SK-N-SH treated with all-trans-retinoic acid at 6 μM for 48 hours (cell line): ENCODE measurements around the gene ZNF8.

Experiments
- ATAC-seq: fragments of 200-7000 bp; cut with Tn5 transposase; 3 replicates; pipeline ENCODE4 v1.9.1; 2020; ENCODE audit warnings: mild to moderate bottlenecking, moderate library complexity
- ARNTL ChIP-seq: fragments of 450-650 bp; formaldehyde crosslinking; IDR thresholded peaks from 2 replicates; pipeline ENCODE4 v1.5.0; 2020; ENCODE audit warnings: low read depth, mild to moderate bottlenecking, moderate library complexity, borderline replicate concordance
- BACH2 ChIP-seq: fragments of 250-450 bp; sonication (Bioruptor Pico); IDR thresholded peaks from 2 replicates; pipeline ENCODE4 v1.9.0; 2021; ENCODE audit warnings: mild to moderate bottlenecking, borderline replicate concordance
- CSDC2 ChIP-seq: fragments of 250-450 bp; sonication (Bioruptor Pico); IDR thresholded peaks from 2 replicates; pipeline ENCODE4 v1.5.0; 2020; ENCODE audit warnings: mild to moderate bottlenecking, moderate library complexity
- ESRRG ChIP-seq: fragments of 250-450 bp; sonication (Bioruptor Pico); IDR thresholded peaks from 2 replicates; pipeline ENCODE4 v1.6.1; 2021; ENCODE audit warnings: mild to moderate bottlenecking
- GLIS3 ChIP-seq: fragments of 250-450 bp; sonication (Bioruptor Pico); IDR thresholded peaks from 2 replicates; pipeline ENCODE4 v1.5.0; 2020; ENCODE audit warnings: mild to moderate bottlenecking, moderate library complexity
- ISL1 ChIP-seq: fragments of 250-450 bp; sonication (Bioruptor Pico); IDR thresholded peaks from 2 replicates; pipeline ENCODE4 v2.1.2; 2022; ENCODE audit warnings: mild to moderate bottlenecking, moderate library complexity
- OSR1 ChIP-seq: fragments of 250-450 bp; sonication (Bioruptor Pico); IDR thresholded peaks from 2 replicates; pipeline ENCODE4 v1.8.0; 2022; ENCODE audit warnings: moderate library complexity, mild to moderate bottlenecking, inconsistent platforms
- PATZ1 ChIP-seq: fragments of 250-450 bp; sonication (Bioruptor Pico); IDR thresholded peaks from 2 replicates; pipeline ENCODE4 v1.8.0; 2020; ENCODE audit warnings: mild to moderate bottlenecking, moderate library complexity, borderline replicate concordance
- POU6F1 ChIP-seq: fragments of 250-450 bp; sonication (Bioruptor Pico); IDR thresholded peaks from 2 replicates; pipeline ENCODE4 v1.8.0; 2021; ENCODE audit warnings: low read depth, mild to moderate bottlenecking, moderate library complexity, borderline replicate concordance
- PPARA ChIP-seq: fragments of 250-450 bp; sonication (Bioruptor Pico); IDR thresholded peaks from 2 replicates; pipeline ENCODE4 v1.5.0; 2020; ENCODE audit warnings: mild to moderate bottlenecking, borderline replicate concordance
- RARB ChIP-seq: fragments of 250-450 bp; sonication (Bioruptor Pico); IDR thresholded peaks from 2 replicates; pipeline ENCODE4 v1.8.0; 2021; ENCODE audit warnings: mild to moderate bottlenecking, moderate library complexity
- SNAI2 ChIP-seq: fragments of 250-450 bp; sonication (Bioruptor Pico); IDR thresholded peaks from 2 replicates; pipeline ENCODE4 v1.5.0; 2020; ENCODE audit warnings: mild to moderate bottlenecking, moderate library complexity
- TCF4 ChIP-seq: fragments of 250-450 bp; sonication (Bioruptor Pico); IDR thresholded peaks from 2 replicates; pipeline ENCODE4 v1.8.0; 2021; ENCODE audit warnings: mild to moderate bottlenecking, moderate library complexity, borderline replicate concordance
- TOX ChIP-seq: fragments of 250-450 bp; sonication (Bioruptor Pico); IDR thresholded peaks from 2 replicates; pipeline ENCODE4 v1.8.0; 2021; ENCODE audit warnings: mild to moderate bottlenecking, moderate library complexity, borderline replicate concordance
- ZC3H10 ChIP-seq: fragments of 250-450 bp; sonication (Bioruptor Pico); IDR thresholded peaks from 2 replicates; pipeline ENCODE4 v1.5.1; 2021; ENCODE audit warnings: mild to moderate bottlenecking, moderate library complexity
- ZFP3 ChIP-seq: fragments of 250-450 bp; sonication (Bioruptor Pico); IDR thresholded peaks from 2 replicates; pipeline ENCODE4 v1.5.0; 2020; ENCODE audit warnings: mild to moderate bottlenecking, moderate library complexity
- ZFP30 ChIP-seq: fragments of 450-650 bp; formaldehyde crosslinking; IDR thresholded peaks from 2 replicates; pipeline ENCODE4 v1.5.0; 2022; ENCODE audit warnings: mild to moderate bottlenecking, moderate library complexity
- ZNF565 ChIP-seq: fragments of 450-650 bp; formaldehyde crosslinking; conservative IDR thresholded peaks from 2 replicates; pipeline ENCODE4 v1.5.0; 2020; ENCODE audit warnings: low read depth, mild to moderate bottlenecking, moderate library complexity
- ZNF70 ChIP-seq: fragments of 450-650 bp; formaldehyde crosslinking; IDR thresholded peaks from 2 replicates; pipeline ENCODE4 v1.5.0; 2020; ENCODE audit warnings: mild to moderate bottlenecking, moderate library complexity
- ZNF8 ChIP-seq: fragments of 450-650 bp; formaldehyde crosslinking; IDR thresholded peaks from 2 replicates; pipeline ENCODE4 v1.5.0; 2020; ENCODE audit warnings: mild to moderate bottlenecking, moderate library complexity
- TF ChIP-seq, protein P1 (sequence below): fragments of 250-450 bp; sonication (Bioruptor Pico); IDR thresholded peaks from 2 replicates; pipeline ENCODE4 v1.5.1; 2020; ENCODE audit warnings: low read depth, mild to moderate bottlenecking, moderate library complexity

The ZNF8 gene

DNA sequence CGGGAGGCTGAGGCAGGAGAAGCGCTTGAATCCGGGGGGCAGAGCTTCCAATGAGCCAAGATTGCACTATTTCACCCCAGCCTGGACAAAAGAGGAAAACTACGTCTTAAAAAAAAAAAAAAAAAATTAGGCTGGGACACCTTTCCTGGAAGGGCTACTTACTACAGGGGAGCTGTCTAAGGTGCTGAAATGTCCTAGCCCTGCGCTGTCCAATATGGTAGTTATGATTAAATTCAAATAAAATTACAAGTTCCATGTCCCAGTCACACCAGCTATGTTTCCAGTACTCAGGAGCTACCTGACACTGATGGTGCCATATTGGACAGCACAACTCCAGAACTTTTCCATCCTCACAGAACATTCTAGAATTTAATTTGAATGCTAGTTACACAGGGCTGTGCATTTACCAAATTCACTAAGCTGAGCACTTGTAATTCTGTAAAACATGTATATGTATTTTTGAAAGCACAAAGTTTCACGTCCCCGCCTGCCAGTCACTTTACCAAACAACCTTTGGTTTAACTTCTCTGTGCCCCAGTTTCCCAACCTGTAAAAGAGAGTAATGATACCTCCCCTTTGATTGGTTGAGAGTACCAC is 38.8 kb downstream of the ZNF8 start (continued):
- no peak for TF ChIP-seq ZC3H10
- no peak for TF ChIP-seq GLIS3
- TF ChIP-seq ZFP3 (CRISPR knock-in tag): no peak
- TF ChIP-seq TOX (CRISPR knock-in tag): no peak
- TF ChIP-seq TCF4 (CRISPR knock-in tag): no peak
- no peak for TF ChIP-seq ZNF565 (CRISPR knock-in tag)
- no peak for TF ChIP-seq CSDC2 (CRISPR knock-in tag)
- TF ChIP-seq SNAI2 (CRISPR knock-in tag): no peak
- no peak for TF ChIP-seq ZFP30 (CRISPR knock-in tag)
- TF ChIP-seq ISL1 (CRISPR knock-in tag): no peak
- TF ChIP-seq OSR1 (CRISPR knock-in tag): no peak
- no peak for TF ChIP-seq PATZ1 (CRISPR knock-in tag)
- TF ChIP-seq BACH2: no peak
- TF ChIP-seq, all 23 proteins: peak for 0

GRCh38 chr19:58318297-58318696 is 39.5 kb downstream of the ZNF8 start:
- TF ChIP-seq TCF4 (CRISPR knock-in tag): no peak
- TF ChIP-seq ZNF8 (CRISPR knock-in tag): no peak
- TF ChIP-seq SNAI2 (CRISPR knock-in tag): no peak
- no peak for TF ChIP-seq ZC3H10
- no peak for TF ChIP-seq CSDC2 (CRISPR knock-in tag)
- TF ChIP-seq RARB: no peak
- no peak for TF ChIP-seq PATZ1 (CRISPR knock-in tag)
- no peak for TF ChIP-seq ZNF565 (CRISPR knock-in tag)
- no peak for TF ChIP-seq ESRRG
- no peak for TF ChIP-seq ARNTL (CRISPR knock-in tag)
- TF ChIP-seq PPARA (CRISPR knock-in tag): no peak
- TF ChIP-seq, protein P1, sequence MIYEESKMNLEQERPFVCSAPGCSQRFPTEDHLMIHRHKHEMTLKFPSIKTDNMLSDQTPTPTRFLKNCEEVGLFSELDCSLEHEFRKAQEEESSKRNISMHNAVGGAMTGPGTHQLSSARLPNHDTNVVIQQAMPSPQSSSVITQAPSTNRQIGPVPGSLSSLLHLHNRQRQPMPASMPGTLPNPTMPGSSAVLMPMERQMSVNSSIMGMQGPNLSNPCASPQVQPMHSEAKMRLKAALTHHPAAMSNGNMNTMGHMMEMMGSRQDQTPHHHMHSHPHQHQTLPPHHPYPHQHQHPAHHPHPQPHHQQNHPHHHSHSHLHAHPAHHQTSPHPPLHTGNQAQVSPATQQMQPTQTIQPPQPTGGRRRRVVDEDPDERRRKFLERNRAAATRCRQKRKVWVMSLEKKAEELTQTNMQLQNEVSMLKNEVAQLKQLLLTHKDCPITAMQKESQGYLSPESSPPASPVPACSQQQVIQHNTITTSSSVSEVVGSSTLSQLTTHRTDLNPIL (CRISPR knock-in tag): no peak
- no peak for TF ChIP-seq ZFP3 (CRISPR knock-in tag)
- TF ChIP-seq BACH2: no peak
- no peak for TF ChIP-seq OSR1 (CRISPR knock-in tag)
- no peak for TF ChIP-seq ZNF70 (CRISPR knock-in tag)

DNA sequence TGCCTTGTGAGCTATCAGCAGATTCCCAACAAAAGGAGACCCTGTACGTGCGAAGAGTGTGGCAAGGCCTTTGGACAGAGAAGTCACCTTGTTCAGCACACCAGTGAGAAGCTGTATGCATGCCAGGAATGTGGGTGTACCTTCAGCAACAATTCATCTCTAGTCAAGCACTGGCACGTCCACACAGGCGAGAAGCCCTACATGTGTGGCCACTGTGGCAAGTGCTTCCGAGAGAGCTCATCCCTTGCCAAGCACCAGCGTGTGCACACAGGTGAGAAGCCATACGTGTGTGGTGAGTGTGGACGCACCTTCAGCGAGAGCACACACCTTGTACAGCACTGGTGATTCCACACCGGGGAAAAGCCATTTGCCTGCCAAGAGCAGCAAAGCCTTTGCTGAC is 40.5 kb downstream of the ZNF8 start:
- no peak for TF ChIP-seq ZNF70 (CRISPR knock-in tag)
- ATAC-seq: no peak

More at GRCh38 chr19:58318297-58318696, 39.5 kb downstream of the ZNF8 start:
- no peak; the same call in 2 of the 3 replicates for ATAC-seq

GRCh38 chr19:58325311-58326022 is 46.7 kb downstream of the ZNF8 start:
- ATAC-seq: no peak
- TF ChIP-seq ZFP30 (CRISPR knock-in tag) (no peak), CSDC2 (CRISPR knock-in tag) (no peak), POU6F1 (CRISPR knock-in tag) (no peak), OSR1 (CRISPR knock-in tag) (no peak), TCF4 (CRISPR knock-in tag) (no peak), SNAI2 (CRISPR knock-in tag) (no peak), ZFP3 (CRISPR knock-in tag) (no peak), ZC3H10 (no peak), BACH2 (no peak), ZNF70 (CRISPR knock-in tag) (no peak), ZNF565 (CRISPR knock-in tag) (no peak), RARB (no peak)
